ENCODE results near the gene WBP1. TPM values are rescaled to one million over a fixed set of nuclear protein-coding genes. Genes with fewer than 3 reads are reported as not detected.

The WBP1 gene
- total and polyA plus RNA-seq, 5 experiments from 2014 or later, result 32.4 to 122 (median 38.3) TPM

Other genes starting within 250 kb of the WBP1 start
- gene SLC4A5, start 115.0 kb upstream of the WBP1 start, total RNA-seq, result 10 to 100 TPM; 12.7 to 15.1 TPM
- gene SLC4A5, start 115.0 kb upstream of the WBP1 start, polyA plus RNA-seq, result 1 to 10 TPM in 2 of 3 donors, under 1 TPM in 1; 0.46 to 1.5 (median 1.5) TPM
- 100 to 1,000 TPM in 1 of 2 experiments, 10 to 100 TPM in 1; 97.5 to 108 TPM for gene DCTN1, start 78.1 kb upstream of the WBP1 start, total RNA-seq
- 10 to 100 TPM; 55.0 to 80.1 (median 68.7) TPM for gene DCTN1, start 78.1 kb upstream of the WBP1 start, polyA plus RNA-seq
- gene C2orf81, start 36.8 kb upstream of the WBP1 start, total RNA-seq, result 1 to 10 TPM; 7.5 to 9.8 TPM
- gene C2orf81, start 36.8 kb upstream of the WBP1 start, polyA plus RNA-seq, result 1 to 10 TPM; 3.2 to 5.3 (median 3.3) TPM
- gene WDR54, start 36.7 kb upstream of the WBP1 start, total RNA-seq, result 10 to 100 TPM; 28.9 to 31.1 TPM
- gene WDR54, start 36.7 kb upstream of the WBP1 start, polyA plus RNA-seq, result 10 to 100 TPM; 43.9 to 65.1 (median 61.7) TPM
- under 1 TPM in 1 of 2 experiments, not detected in 1; 0.47 TPM for gene RTKN, start 16.5 kb upstream of the WBP1 start, total RNA-seq
- under 1 TPM; 0.09 to 0.54 (median 0.30) TPM for gene RTKN, start 16.5 kb upstream of the WBP1 start, polyA plus RNA-seq
- gene INO80B, start 3.4 kb upstream of the WBP1 start, total RNA-seq, result 10 to 100 TPM; 93.6 to 93.8 TPM
- 1 to 10 TPM; 8.1 to 9.4 (median 8.2) TPM for gene INO80B, start 3.4 kb upstream of the WBP1 start, polyA plus RNA-seq
- 10 to 100 TPM; 77.0 to 78.6 TPM for gene MOGS, start 6.9 kb downstream of the WBP1 start, total RNA-seq
- 10 to 100 TPM; 25.6 to 31.8 (median 29.8) TPM for gene MOGS, start 6.9 kb downstream of the WBP1 start, polyA plus RNA-seq
- gene MRPL53, start 14.2 kb downstream of the WBP1 start, total RNA-seq, result 10 to 100 TPM; 72.0 to 81.4 TPM
- gene MRPL53, start 14.2 kb downstream of the WBP1 start, polyA plus RNA-seq, result 100 to 1,000 TPM; 148 to 171 (median 154) TPM
- 10 to 100 TPM; 61.4 to 67.4 TPM for gene CCDC142, start 24.6 kb downstream of the WBP1 start, total RNA-seq
- gene CCDC142, start 24.6 kb downstream of the WBP1 start, polyA plus RNA-seq, result 10 to 100 TPM in 2 of 3 donors, 1 to 10 TPM in 1; 7.8 to 15.5 (median 14.6) TPM
- gene TTC31, start 24.6 kb downstream of the WBP1 start, total RNA-seq, result 10 to 100 TPM; 43.8 to 52.1 TPM
- 10 to 100 TPM; 18.9 to 21.1 (median 21.1) TPM for gene TTC31, start 24.6 kb downstream of the WBP1 start, polyA plus RNA-seq
- gene LBX2, start 41.2 kb downstream of the WBP1 start, total RNA-seq, result not detected
- not detected for gene LBX2, start 41.2 kb downstream of the WBP1 start, polyA plus RNA-seq
- 10 to 100 TPM; 33.1 to 34.6 TPM for gene PCGF1, start 49.3 kb downstream of the WBP1 start, total RNA-seq
- gene PCGF1, start 49.3 kb downstream of the WBP1 start, polyA plus RNA-seq, result 10 to 100 TPM in 1 of 3 donors, 1 to 10 TPM in 2; 6.7 to 11.8 (median 7.3) TPM
- gene TLX2, start 56.0 kb downstream of the WBP1 start, total RNA-seq, result not detected
- gene TLX2, start 56.0 kb downstream of the WBP1 start, polyA plus RNA-seq, result not detected
- gene DQX1, start 67.8 kb downstream of the WBP1 start, total RNA-seq, result under 1 TPM; 0.36 to 0.81 TPM
- gene DQX1, start 67.8 kb downstream of the WBP1 start, polyA plus RNA-seq, result not detected
- gene AUP1, start 71.3 kb downstream of the WBP1 start, total RNA-seq, result 100 to 1,000 TPM; 173 to 184 TPM
- 10 to 100 TPM; 79.5 to 88.9 (median 81.8) TPM for gene AUP1, start 71.3 kb downstream of the WBP1 start, polyA plus RNA-seq
- 10 to 100 TPM; 38.6 to 44.5 TPM for gene HTRA2, start 71.5 kb downstream of the WBP1 start, total RNA-seq
- 10 to 100 TPM; 21.3 to 24.5 (median 24.5) TPM for gene HTRA2, start 71.5 kb downstream of the WBP1 start, polyA plus RNA-seq
- gene LOXL3, start 95.5 kb downstream of the WBP1 start, total RNA-seq, result under 1 TPM in 1 of 2 experiments, not detected in 1; 0.22 TPM
- gene LOXL3, start 95.5 kb downstream of the WBP1 start, polyA plus RNA-seq, result under 1 TPM; 0.06 to 0.15 (median 0.06) TPM
- gene DOK1, start 96.3 kb downstream of the WBP1 start, total RNA-seq, result 10 to 100 TPM; 21.0 to 23.1 TPM
- 10 to 100 TPM; 11.8 to 18.8 (median 15.9) TPM for gene DOK1, start 96.3 kb downstream of the WBP1 start, polyA plus RNA-seq
- gene M1AP, start 189.9 kb downstream of the WBP1 start, total RNA-seq, result not detected
- under 1 TPM in 1 of 3 donors, not detected in 2; 0.10 TPM for gene M1AP, start 189.9 kb downstream of the WBP1 start, polyA plus RNA-seq
- gene SEMA4F, start 195.8 kb downstream of the WBP1 start, total RNA-seq, result 10 to 100 TPM; 16.5 to 18.9 TPM
- gene SEMA4F, start 195.8 kb downstream of the WBP1 start, polyA plus RNA-seq, result 1 to 10 TPM; 5.6 to 8.3 (median 7.5) TPM

Data from naive thymus-derived CD8-positive, alpha-beta T cell (primary cell).